Measurements from ENCODE around the gene TTC7B. TPM values are rescaled to one million over a fixed set of nuclear protein-coding genes. Genes with fewer than 3 reads are reported as not detected.

Gene TTC7B
- total and polyA plus RNA-seq, 10 of the 15 experiments (the other 5 are each of a cell fraction or from before 2014, with no cell fraction given) = under 0.01 to 1.1 (median 0.26) TPM; not detected in 2

DNA sequence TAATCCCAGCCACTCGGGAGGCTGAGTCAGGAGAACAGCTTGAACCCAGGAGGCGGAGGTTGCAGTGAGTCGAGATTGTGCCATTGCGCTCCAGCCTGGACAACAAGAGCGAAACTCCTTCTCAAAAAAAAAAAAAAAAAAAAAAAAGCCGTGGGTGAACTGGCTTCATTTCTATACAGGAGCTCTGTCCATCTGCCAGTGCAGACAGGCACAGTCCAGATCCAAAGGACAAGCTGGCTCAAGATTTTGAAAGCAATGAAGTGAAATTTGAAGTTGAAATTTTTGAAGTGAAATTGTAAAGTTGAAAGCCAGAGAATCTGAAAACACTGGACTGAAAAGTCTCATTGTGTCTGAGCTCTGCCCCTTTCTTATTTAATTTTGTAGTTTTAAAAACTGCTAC lies 284.7 kb downstream of the TTC7B start:
- Histone ChIP-seq H3K4me1 (ENCODE audit: control insufficient read depth, insufficient read depth, low read length) (no peaks in the 10 kb centered on the region), H3K79me2 (ENCODE audit: control insufficient read depth, insufficient read depth, low read length) (no peaks in the 10 kb centered on the region), H2AFZ (ENCODE audit: control insufficient read depth, low read depth, low read length) (no peak overlapping the region), H3K9ac (ENCODE audit: control insufficient read depth, insufficient read depth, low read length) (no peak overlapping the region), H3K4me3 (no peak overlapping the region), H3K4me2 (ENCODE audit: control insufficient read depth, insufficient read depth) (no peak overlapping the region), H3K27ac (ENCODE audit: control insufficient read depth, insufficient read depth) (no peak overlapping the region), H3K36me3 (ENCODE audit: control insufficient read depth in 2 of 2, insufficient read depth in 2 of 2, low read length in 1 of 2) (no peaks in the 10 kb centered on the region), H4K20me1 (ENCODE audit: control insufficient read depth, insufficient read depth) (no peaks in the 10 kb centered on the region), H3K9me3 (replicated peaks; ENCODE audit: control insufficient read depth, insufficient read depth, low read length) (peaks cover 2% of the 10 kb centered on the region; the same call in 1 of the 3 replicates), H3K27me3 (replicated peaks in 1 of 2; ENCODE audit: control insufficient read depth in 2 of 2, insufficient read depth in 2 of 2, low read length in 1 of 2) (no peaks in the 10 kb centered on the region; a peak in 1 of 4 replicates)
- intact Hi-C loops (cut with micrococcal nuclease; ENCODE audit: unreplicated experiment) = no loop called here
- CTCF ChIA-PET = no interaction called here
- 50% methylated on average over 5 of the region's 6 CpGs for whole genome bisulfite sequencing (ENCODE audit: insufficient coverage, insufficient replicate concordance, low lambda C conversion rate, missing lambda C conversion rate)
- POLR2A ChIA-PET = no interaction called here
- in situ Hi-C loops (cut with MboI) = no loop called here
- DNase-seq (ENCODE audit: low read depth, low spot score) (no peak), ATAC-seq (no peak), FAIRE-seq (no peak)
- SMC1A ChIA-PET (ENCODE audit: uncharacterized antibody, unreplicated experiment) = no interaction called here
- RAD21 ChIA-PET (ENCODE audit: unreplicated experiment) = no interaction called here
- BruUV-seq (replicated peaks) = no TSS peak
- TF ChIP-seq, protein P1, sequence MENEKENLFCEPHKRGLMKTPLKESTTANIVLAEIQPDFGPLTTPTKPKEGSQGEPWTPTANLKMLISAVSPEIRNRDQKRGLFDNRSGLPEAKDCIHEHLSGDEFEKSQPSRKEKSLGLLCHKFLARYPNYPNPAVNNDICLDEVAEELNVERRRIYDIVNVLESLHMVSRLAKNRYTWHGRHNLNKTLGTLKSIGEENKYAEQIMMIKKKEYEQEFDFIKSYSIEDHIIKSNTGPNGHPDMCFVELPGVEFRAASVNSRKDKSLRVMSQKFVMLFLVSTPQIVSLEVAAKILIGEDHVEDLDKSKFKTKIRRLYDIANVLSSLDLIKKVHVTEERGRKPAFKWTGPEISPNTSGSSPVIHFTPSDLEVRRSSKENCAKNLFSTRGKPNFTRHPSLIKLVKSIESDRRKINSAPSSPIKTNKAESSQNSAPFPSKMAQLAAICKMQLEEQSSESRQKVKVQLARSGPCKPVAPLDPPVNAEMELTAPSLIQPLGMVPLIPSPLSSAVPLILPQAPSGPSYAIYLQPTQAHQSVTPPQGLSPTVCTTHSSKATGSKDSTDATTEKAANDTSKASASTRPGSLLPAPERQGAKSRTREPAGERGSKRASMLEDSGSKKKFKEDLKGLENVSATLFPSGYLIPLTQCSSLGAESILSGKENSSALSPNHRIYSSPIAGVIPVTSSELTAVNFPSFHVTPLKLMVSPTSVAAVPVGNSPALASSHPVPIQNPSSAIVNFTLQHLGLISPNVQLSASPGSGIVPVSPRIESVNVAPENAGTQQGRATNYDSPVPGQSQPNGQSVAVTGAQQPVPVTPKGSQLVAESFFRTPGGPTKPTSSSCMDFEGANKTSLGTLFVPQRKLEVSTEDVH (IDR thresholded peaks at IDR 0.05; ENCODE audit: low read depth, partially characterized antibody) = no peak
- no peak for TF ChIP-seq ZNF274 (IDR thresholded peaks at IDR 0.05; ENCODE audit: insufficient read depth, insufficient read length)
- no peak for TF ChIP-seq ZSCAN29 (IDR thresholded peaks at IDR 0.05)
- TF ChIP-seq POLR2AphosphoS5 (IDR thresholded peaks at IDR 0.05; ENCODE audit: low read length) = no peak
- TF ChIP-seq CREM (IDR thresholded peaks at IDR 0.05; ENCODE audit: low read depth) = no peak
- no peak for TF ChIP-seq BCL11A (IDR thresholded peaks at IDR 0.05; ENCODE audit: low read depth, low read length)
- no peak for TF ChIP-seq SIX5 (IDR thresholded peaks at IDR 0.05; ENCODE audit: low read depth, low read length, severe bottlenecking)
- no peak for TF ChIP-seq HCFC1 (IDR thresholded peaks at IDR 0.05; ENCODE audit: low read length)
- no peak for TF ChIP-seq MEF2A (IDR thresholded peaks at IDR 0.05; ENCODE audit: insufficient read depth, low read depth, low read length)
- no peak for TF ChIP-seq ZNF24 (IDR thresholded peaks at IDR 0.05)
- TF ChIP-seq WRNIP1 (IDR thresholded peaks at IDR 0.05; ENCODE audit: borderline replicate concordance, low read depth, low read length) = no peak
- TF ChIP-seq, protein P2, sequence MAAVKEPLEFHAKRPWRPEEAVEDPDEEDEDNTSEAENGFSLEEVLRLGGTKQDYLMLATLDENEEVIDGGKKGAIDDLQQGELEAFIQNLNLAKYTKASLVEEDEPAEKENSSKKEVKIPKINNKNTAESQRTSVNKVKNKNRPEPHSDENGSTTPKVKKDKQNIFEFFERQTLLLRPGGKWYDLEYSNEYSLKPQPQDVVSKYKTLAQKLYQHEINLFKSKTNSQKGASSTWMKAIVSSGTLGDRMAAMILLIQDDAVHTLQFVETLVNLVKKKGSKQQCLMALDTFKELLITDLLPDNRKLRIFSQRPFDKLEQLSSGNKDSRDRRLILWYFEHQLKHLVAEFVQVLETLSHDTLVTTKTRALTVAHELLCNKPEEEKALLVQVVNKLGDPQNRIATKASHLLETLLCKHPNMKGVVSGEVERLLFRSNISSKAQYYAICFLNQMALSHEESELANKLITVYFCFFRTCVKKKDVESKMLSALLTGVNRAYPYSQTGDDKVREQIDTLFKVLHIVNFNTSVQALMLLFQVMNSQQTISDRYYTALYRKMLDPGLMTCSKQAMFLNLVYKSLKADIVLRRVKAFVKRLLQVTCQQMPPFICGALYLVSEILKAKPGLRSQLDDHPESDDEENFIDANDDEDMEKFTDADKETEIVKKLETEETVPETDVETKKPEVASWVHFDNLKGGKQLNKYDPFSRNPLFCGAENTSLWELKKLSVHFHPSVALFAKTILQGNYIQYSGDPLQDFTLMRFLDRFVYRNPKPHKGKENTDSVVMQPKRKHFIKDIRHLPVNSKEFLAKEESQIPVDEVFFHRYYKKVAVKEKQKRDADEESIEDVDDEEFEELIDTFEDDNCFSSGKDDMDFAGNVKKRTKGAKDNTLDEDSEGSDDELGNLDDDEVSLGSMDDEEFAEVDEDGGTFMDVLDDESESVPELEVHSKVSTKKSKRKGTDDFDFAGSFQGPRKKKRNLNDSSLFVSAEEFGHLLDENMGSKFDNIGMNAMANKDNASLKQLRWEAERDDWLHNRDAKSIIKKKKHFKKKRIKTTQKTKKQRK (IDR thresholded peaks at IDR 0.05; ENCODE audit: low read depth, low read length) = no peak
- TF ChIP-seq IKZF2 (IDR thresholded peaks at IDR 0.05) = no peak
- TF ChIP-seq KLF5 (IDR thresholded peaks at IDR 0.05; ENCODE audit: partially characterized antibody) = no peak
- no peak for TF ChIP-seq EGR1 (IDR thresholded peaks at IDR 0.05; ENCODE audit: borderline replicate concordance in 1 of 2, low read depth in 2 of 2, low read length in 2 of 2)
- TF ChIP-seq, protein P3, sequence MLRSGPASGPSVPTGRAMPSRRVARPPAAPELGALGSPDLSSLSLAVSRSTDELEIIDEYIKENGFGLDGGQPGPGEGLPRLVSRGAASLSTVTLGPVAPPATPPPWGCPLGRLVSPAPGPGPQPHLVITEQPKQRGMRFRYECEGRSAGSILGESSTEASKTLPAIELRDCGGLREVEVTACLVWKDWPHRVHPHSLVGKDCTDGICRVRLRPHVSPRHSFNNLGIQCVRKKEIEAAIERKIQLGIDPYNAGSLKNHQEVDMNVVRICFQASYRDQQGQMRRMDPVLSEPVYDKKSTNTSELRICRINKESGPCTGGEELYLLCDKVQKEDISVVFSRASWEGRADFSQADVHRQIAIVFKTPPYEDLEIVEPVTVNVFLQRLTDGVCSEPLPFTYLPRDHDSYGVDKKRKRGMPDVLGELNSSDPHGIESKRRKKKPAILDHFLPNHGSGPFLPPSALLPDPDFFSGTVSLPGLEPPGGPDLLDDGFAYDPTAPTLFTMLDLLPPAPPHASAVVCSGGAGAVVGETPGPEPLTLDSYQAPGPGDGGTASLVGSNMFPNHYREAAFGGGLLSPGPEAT (IDR thresholded peaks at IDR 0.05; ENCODE audit: low read depth) = no peak
- TF ChIP-seq EED (IDR thresholded peaks at IDR 0.05; ENCODE audit: low read depth) = no peak
- TF ChIP-seq, protein P4, sequence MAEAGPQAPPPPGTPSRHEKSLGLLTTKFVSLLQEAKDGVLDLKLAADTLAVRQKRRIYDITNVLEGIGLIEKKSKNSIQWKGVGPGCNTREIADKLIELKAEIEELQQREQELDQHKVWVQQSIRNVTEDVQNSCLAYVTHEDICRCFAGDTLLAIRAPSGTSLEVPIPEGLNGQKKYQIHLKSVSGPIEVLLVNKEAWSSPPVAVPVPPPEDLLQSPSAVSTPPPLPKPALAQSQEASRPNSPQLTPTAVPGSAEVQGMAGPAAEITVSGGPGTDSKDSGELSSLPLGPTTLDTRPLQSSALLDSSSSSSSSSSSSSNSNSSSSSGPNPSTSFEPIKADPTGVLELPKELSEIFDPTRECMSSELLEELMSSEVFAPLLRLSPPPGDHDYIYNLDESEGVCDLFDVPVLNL (IDR thresholded peaks at IDR 0.05; ENCODE audit: low read depth, low read length) = no peak
